WERI-Rb-1 (cell line): ENCODE measurements around the gene SMYD3.

Experiments used
- DNase-seq: peaks from one replicate; pipeline ENCODE4 v3.0.0-alpha.2; 2020
- H3K27ac ChIP-seq: fragments of 250-450 bp; sonication (Bioruptor Pico); 2 replicates; pipeline ENCODE4 v1.5.1; 2020; ENCODE audit warnings: mild to moderate bottlenecking, moderate library complexity
- H3K27me3 ChIP-seq: fragments of 250-450 bp; sonication (Bioruptor Pico); 2 replicates; pipeline ENCODE4 v1.5.1; 2021; ENCODE audit warnings: mild to moderate bottlenecking, low read depth, moderate library complexity; ENCODE audit not compliant: insufficient read depth, severe bottlenecking
- H3K36me3 ChIP-seq: fragments of 250-450 bp; sonication (Bioruptor Pico); 2 replicates; pipeline ENCODE4 v1.5.1; 2020; ENCODE audit warnings: mild to moderate bottlenecking, moderate library complexity
- H3K4me3 ChIP-seq: 2 replicates; pipeline ENCODE4 v1.5.1; 2011; ENCODE audit warnings: low read depth, mild to moderate bottlenecking, control low read depth, low read length
- H3K9me3 ChIP-seq: fragments of 250-450 bp; sonication (Bioruptor Pico); 2 replicates; pipeline ENCODE4 v1.5.1; 2021; ENCODE audit warnings: mild to moderate bottlenecking, moderate library complexity; ENCODE audit not compliant: severe bottlenecking
- CTCF ChIP-seq: IDR thresholded peaks from 2 replicates; pipeline ENCODE4 v1.5.1; 2011; ENCODE audit warnings: low read depth, mild to moderate bottlenecking, control low read depth, inconsistent platforms, low read length

The SMYD3 gene

DNA sequence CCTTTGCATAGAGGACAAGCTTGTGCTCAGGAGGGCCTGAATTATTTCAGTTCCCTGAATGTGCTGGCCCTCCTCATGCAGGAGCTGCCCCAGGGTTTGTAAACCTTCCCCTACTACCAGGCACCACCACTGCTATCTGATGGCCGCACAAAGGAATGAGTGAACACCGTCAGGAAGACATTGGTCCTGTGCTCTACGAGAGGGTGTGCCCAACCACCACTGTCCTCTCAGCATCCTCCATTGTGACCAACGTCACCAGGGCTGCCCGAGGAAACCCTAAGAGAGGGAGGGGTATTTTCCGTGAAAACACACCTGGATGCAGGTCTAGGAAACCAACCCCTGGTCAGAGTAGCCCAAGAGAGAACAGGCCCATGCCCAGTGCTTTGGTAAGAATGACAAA is 694.8 kb downstream of the SMYD3 start:
- H3K4me3 ChIP-seq, result no peak overlapping the region
- no peaks in the 10 kb centered on the region for H3K9me3 ChIP-seq
- no peak overlapping the region for H3K27ac ChIP-seq
- no peak for DNase-seq
- no peaks in the 10 kb centered on the region for H3K36me3 ChIP-seq
- TF ChIP-seq CTCF, result no peak
- no peaks in the 10 kb centered on the region for H3K27me3 ChIP-seq

DNA sequence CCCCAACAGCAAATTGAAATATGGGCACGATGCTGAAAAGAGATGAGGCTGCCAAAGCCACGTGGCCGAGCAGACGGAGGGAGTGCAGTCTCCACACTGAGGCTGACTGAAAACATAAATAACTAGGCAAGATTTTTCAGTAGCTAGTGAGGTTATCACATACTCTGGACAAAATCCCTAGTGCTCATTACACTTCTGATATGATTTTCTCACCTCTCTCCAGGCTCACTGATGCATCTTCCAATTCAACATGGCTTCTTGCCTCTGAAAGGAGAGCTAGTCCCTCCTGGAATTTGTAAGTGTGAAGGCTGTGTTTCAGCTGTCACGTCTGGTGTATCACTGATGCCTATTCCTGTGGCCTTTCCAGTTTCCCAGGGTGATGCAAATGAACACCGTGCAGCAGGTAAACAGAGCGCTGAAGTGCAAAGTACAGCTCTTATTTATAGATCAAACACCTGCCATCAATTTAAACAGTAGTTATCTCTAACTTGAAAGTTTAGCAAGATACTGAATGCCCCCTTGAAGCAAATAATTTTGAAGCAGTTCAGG is 696.2 kb downstream of the SMYD3 start:
- Histone ChIP-seq H3K9me3 (no peaks in the 10 kb centered on the region), H3K27ac (no peak overlapping the region), H3K27me3 (no peaks in the 10 kb centered on the region), H3K4me3 (no peak overlapping the region), H3K36me3 (no peaks in the 10 kb centered on the region)
- no peak for TF ChIP-seq CTCF
- no peak for DNase-seq

DNA sequence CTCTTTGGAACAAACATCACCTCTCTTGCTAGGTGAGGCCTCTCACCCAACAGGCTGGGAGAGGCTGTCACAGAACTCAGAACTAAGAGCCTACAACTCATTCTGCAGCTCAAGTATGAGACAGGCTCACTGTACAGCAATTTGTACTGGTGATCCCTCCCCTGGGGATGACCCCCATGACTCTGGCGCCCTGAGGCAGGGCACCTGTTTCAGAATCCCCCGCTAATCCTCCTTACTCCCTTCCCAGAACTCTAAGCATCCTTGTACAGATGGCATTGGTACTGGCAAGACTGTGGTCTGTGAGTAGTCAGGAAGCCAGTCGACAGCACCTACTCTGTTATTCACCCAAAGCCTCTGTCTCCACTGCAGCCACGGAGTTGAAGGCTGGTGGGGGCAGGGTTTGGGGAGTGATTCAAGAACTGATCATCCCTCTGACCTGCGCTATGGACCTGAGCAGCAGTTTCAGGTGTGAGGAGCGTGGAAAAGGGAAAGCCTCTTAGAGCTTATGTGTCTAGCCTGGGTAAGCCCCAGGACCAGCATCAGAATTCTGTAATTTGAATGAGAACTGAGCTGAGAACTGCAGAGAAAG is 696.8 kb downstream of the SMYD3 start:
- peak; percentile 27 for DNase-seq
- Histone ChIP-seq H3K36me3 (no peaks in the 10 kb centered on the region), H3K27me3 (no peaks in the 10 kb centered on the region), H3K4me3 (no peak overlapping the region), H3K27ac (no peak overlapping the region), H3K9me3 (no peaks in the 10 kb centered on the region)
- TF ChIP-seq CTCF, result no peak

DNA sequence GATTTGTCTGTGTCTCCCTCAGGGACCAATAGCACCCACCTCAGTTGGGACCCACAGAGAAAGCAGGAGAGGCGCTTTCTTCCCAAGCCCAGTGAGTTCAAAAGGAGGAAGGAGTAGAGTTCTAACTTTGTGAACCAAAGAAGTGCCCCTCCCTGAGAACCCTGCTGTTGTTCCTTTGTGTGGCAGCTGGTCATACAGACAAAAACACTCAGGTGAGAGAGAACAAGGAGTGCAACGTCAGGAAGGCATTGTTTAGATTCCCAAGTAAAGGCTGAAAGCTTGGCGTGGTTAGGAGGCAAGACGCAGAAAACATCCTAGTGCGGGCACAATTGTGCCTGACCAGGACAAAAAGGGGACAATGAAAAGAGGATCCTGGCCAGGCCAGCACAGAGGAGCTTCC is 697.7 kb downstream of the SMYD3 start:
- no peak for TF ChIP-seq CTCF
- Histone ChIP-seq H3K27ac (no peak overlapping the region), H3K4me3 (no peak overlapping the region), H3K27me3 (no peaks in the 10 kb centered on the region), H3K36me3 (no peaks in the 10 kb centered on the region), H3K9me3 (no peaks in the 10 kb centered on the region)
- DNase-seq, result no peak

DNA sequence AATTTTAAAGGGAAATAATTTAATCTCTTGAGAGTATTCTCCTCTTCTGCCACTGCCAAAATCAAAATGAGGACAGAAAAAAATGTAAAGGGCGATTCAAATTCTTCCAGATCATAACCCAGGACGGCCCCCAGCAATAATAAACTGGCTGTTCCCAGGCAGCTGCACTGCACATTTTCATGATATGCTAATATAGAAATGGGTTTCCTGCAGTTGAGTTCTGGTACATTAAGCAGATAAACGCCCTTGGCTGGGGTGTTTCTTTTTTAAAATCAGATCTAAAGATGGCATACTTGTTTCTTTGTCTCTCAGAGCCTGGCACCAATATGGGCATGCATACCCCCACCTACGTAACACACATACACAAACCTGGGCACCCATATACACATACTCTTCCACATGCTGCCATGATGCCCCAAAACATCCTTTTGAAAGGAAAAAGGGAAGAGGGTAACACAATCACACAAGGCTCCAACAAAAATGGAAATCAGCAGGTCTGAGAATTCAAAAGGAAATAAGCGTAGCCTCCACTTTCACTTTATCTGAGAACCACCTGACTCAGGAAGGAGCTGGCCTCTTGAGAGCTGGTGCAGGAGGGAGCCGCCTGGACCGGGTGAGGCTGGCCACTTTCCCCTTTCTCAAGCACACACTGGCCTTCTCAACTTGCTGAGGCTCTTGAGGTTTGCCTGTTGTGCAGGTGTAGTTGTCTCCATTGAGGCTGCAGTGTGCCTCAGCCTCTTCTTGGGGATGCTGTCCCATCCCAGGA is 698.9 kb downstream of the SMYD3 start:
- no peak overlapping the region for H3K4me3 ChIP-seq
- H3K27ac ChIP-seq, result no peak overlapping the region

More for the DNA sequence above, 698.9 kb downstream of the SMYD3 start:
- no peak for TF ChIP-seq CTCF
- Histone ChIP-seq H3K36me3 (no peaks in the 10 kb centered on the region), H3K27me3 (no peaks in the 10 kb centered on the region), H3K9me3 (no peaks in the 10 kb centered on the region)
- DNase-seq, result no peak
